ENCODE measurements around the gene CEP162.
"Not testable (repeated sequence)": the region's sequence is repeated elsewhere in the genome, so short reads cannot be mapped to it uniquely, and the experiment has no call there.

CEP162 gene

GRCh38 chr6:84244416-84245081, 17.1 kb upstream of the CEP162 start:
- in situ Hi-C loops (cut with MboI; ENCODE audit: low pct_unique_long_range_greater_than_20kb, low sequenced_read_pairs), result not testable (repeated sequence)

GRCh38 chr6:84243240-84243639, 15.8 kb upstream of the CEP162 start:
- in situ Hi-C loops (cut with MboI; ENCODE audit: low pct_unique_long_range_greater_than_20kb, low sequenced_read_pairs), result no loop called here
- no peak for DNase-seq

More at GRCh38 chr6:84244416-84245081, 17.1 kb upstream of the CEP162 start:
- not testable (repeated sequence) for DNase-seq

GRCh38 chr6:84242265-84242664, 14.8 kb upstream of the CEP162 start:
- DNase-seq, result no peak
- in situ Hi-C loops (cut with MboI; ENCODE audit: low pct_unique_long_range_greater_than_20kb, low sequenced_read_pairs), result no loop called here

- in situ Hi-C loops (cut with MboI; ENCODE audit: low pct_unique_long_range_greater_than_20kb, low sequenced_read_pairs), result no loop called here
- no peak for DNase-seq
These were observed 728 bp upstream of the CEP162 start for GRCh38 chr6:84228198-84228543.

- DNase-seq, result no peak
- in situ Hi-C loops (cut with MboI; ENCODE audit: low pct_unique_long_range_greater_than_20kb, low sequenced_read_pairs), result no loop called here
These were observed 404 bp downstream of the CEP162 start for GRCh38 chr6:84227044-84227433.

- in situ Hi-C loops (cut with MboI; ENCODE audit: low pct_unique_long_range_greater_than_20kb, low sequenced_read_pairs), result no loop called here
- DNase-seq, result no peak
These were observed 3.2 kb downstream of the CEP162 start for GRCh38 chr6:84224251-84224650.

- in situ Hi-C loops (cut with MboI; ENCODE audit: low pct_unique_long_range_greater_than_20kb, low sequenced_read_pairs); DNase-seq: not testable (repeated sequence)
These were observed 3.8 kb downstream of the CEP162 start for GRCh38 chr6:84223608-84224007.

GRCh38 chr6:84222426-84222825, 5.0 kb downstream of the CEP162 start:
- no peak for DNase-seq
- in situ Hi-C loops (cut with MboI; ENCODE audit: low pct_unique_long_range_greater_than_20kb, low sequenced_read_pairs), result no loop called here

DNA sequence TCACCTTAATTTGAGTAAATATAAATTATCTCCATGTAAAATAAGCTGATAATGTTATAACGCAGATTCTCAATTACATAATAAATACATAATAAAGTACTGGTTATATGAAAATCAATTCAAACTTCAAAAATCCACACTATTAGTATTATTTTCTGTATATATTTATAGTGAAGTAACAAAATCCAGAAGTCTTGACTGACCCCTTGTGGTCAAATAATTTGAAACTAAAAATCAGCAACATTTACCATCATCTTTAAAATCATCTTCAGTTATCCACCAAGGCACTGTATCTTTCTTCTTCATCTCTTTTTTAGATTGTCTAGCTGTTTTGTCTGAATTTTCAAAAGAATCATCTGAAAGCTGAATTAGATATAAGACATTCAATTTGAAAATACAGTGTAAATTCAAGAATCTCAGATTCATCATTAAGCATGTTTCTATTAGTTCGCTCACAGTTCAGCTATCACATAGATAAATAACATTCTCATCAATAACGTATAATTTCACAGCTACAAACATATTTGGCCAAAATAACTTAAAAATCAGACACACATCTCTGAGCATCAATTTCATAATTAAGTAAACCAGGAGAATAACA, 6.5 kb downstream of the CEP162 start:
- in situ Hi-C loops (cut with MboI; ENCODE audit: low pct_unique_long_range_greater_than_20kb, low sequenced_read_pairs), result no loop called here
- peak; percentile 56 for DNase-seq

GRCh38 chr6:84218091-84218490, 9.4 kb downstream of the CEP162 start:
- no peak for DNase-seq
- in situ Hi-C loops (cut with MboI; ENCODE audit: low pct_unique_long_range_greater_than_20kb, low sequenced_read_pairs), result no loop called here

GRCh38 chr6:84213217-84213616, 14.2 kb downstream of the CEP162 start:
- DNase-seq, result no peak
- in situ Hi-C loops (cut with MboI; ENCODE audit: low pct_unique_long_range_greater_than_20kb, low sequenced_read_pairs), result no loop called here

DNA sequence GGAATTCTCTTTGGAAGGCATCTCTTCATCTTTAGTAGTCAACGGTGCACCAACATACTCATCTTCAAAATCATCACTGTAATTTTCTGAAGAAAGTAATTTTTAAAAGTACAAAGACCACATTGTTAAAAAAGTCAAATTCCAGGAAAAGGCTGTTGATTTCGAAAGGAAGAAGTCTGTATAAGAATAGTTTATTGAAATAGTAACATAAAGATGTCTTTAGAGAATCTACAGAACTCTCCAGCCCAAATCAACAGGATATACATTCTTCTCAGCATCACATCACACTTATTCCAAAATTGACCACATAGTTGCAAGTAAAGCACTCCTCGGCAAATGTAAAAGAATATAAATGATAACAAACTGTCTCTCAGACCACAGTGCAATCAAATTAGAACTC, 23.4 kb downstream of the CEP162 start:
- in situ Hi-C loops (cut with MboI; ENCODE audit: low pct_unique_long_range_greater_than_20kb, low sequenced_read_pairs), result no loop called here
- no peak for DNase-seq

- in situ Hi-C loops (cut with MboI; ENCODE audit: low pct_unique_long_range_greater_than_20kb, low sequenced_read_pairs), result loop anchor here (25.0 kb wide), 1 partner anchor 313 kb away; no protein-coding TSS in a partner anchor
- not testable (repeated sequence) for DNase-seq
These were observed 27.5 kb downstream of the CEP162 start for GRCh38 chr6:84199987-84200386.

DNA sequence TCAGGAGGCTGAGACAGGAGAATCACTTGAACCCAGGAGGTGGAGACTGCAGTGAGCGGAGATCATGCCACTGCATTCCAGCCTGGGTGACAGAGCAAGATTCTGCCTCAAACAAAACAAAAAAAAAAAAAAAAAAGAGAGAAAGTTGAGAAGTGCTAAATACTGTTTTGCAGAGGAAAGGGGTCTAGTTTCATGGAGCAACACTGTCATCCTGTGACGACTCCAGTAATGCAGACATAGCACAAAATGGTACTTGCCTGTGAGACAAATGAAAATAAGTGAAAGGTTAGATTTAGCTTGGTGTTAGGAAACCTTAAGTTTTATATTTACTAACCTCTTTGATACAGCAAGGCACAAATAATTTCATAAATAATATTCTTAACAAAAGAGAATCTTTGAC, 29.7 kb downstream of the CEP162 start:
- in situ Hi-C loops (cut with MboI; ENCODE audit: low pct_unique_long_range_greater_than_20kb, low sequenced_read_pairs), result loop anchor here (25.0 kb wide), 1 partner anchor 310 kb away; no protein-coding TSS in a partner anchor
- DNase-seq, result peak; percentile 29

DNA sequence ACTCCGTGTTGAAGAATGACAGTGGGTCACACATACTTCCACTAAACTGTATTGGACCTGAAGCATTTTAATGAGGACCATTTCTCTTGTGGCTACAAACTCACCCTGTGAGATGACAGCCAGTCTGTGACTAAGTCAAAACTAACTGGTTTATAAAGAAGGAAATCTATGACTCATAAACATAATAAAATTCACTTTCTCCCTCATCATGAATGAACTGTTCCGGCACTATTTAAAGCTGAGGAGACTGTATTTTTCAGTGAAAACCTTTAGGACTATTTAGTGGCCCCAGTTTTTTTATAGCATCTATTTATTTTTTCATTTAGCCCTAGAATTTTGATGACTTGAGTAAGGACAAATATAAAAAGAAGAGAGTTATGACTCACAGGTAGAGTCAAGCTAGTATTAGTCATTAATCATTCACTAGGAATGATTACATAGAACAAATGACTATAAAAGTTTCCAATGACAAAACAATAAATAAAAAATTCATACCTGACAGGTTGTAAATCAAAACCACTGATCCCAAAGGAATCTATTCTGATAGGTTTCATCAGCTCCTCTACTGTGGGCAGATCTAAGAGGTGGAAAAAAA, 34.2 kb downstream of the CEP162 start:
- in situ Hi-C loops (cut with MboI; ENCODE audit: low pct_unique_long_range_greater_than_20kb, low sequenced_read_pairs), result loop anchor here (25.0 kb wide), 1 partner anchor 306 kb away; no protein-coding TSS in a partner anchor
- no peak for DNase-seq

DNA sequence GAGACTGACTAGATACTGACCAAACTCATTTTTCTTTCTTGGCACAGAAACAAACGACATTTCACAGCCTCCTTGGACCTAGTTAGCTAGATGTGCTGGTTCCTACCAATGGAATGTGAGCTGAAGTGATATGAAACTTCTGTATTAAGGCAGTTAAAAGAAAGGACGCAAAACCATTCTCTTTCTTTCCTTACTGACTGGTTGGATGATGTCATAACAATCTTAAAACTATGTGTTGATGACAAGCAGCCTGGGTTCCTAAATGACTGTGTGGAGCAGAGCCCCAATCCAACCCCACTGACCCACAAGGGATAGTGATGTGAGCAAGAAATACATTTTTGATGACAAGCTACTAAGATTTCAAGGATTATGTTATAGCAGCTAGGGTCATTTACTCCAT, 35.6 kb downstream of the CEP162 start:
- in situ Hi-C loops (cut with MboI; ENCODE audit: low pct_unique_long_range_greater_than_20kb, low sequenced_read_pairs), result loop anchor here (25.0 kb wide), 1 partner anchor 305 kb away; no protein-coding TSS in a partner anchor
- no peak for DNase-seq

GRCh38 chr6:84189356-84189755, 38.1 kb downstream of the CEP162 start:
- DNase-seq, result not testable (repeated sequence)
- in situ Hi-C loops (cut with MboI; ENCODE audit: low pct_unique_long_range_greater_than_20kb, low sequenced_read_pairs), result loop anchor here (25.0 kb wide), 1 partner anchor 302 kb away; no protein-coding TSS in a partner anchor

GRCh38 chr6:84183430-84183829, 44.0 kb downstream of the CEP162 start:
- no peak for DNase-seq
- in situ Hi-C loops (cut with MboI; ENCODE audit: low pct_unique_long_range_greater_than_20kb, low sequenced_read_pairs), result loop anchor here (25.0 kb wide), 1 partner anchor 296 kb away; no protein-coding TSS in a partner anchor

- no peak for DNase-seq
- in situ Hi-C loops (cut with MboI; ENCODE audit: low pct_unique_long_range_greater_than_20kb, low sequenced_read_pairs), result loop anchor here (25.0 kb wide), 1 partner anchor 295 kb away; no protein-coding TSS in a partner anchor
These were observed 45.4 kb downstream of the CEP162 start for GRCh38 chr6:84182001-84182400.

DNA sequence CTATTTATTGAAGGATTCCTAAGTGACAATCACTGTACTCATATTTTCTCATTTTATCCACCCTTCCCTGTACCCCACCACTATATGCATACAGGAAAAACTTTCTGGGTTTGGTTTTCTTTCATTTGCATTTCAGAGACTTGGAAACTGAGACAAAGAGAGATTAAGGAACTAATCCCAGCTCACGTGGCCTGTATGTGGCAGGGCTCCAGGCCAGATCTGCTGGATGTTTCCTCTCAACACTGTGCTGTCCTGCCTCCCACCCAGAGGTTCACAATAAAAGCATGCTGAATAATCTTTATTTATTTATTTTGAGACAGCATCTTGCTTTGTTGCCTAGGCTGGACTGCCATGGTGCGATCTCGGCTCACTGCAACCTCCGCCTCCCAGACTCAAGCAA, 50.2 kb downstream of the CEP162 start:
- peak; percentile 58 for DNase-seq
- in situ Hi-C loops (cut with MboI; ENCODE audit: low pct_unique_long_range_greater_than_20kb, low sequenced_read_pairs), result loop anchor here (25.0 kb wide), 1 partner anchor 290 kb away; no protein-coding TSS in a partner anchor
